Measurements from ENCODE around the gene MMP24. TPM values are rescaled to one million over a fixed set of nuclear protein-coding genes. Genes with fewer than 3 reads are reported as not detected.
"Not testable (repeated sequence)": the region's sequence is repeated elsewhere in the genome, so short reads cannot be mapped to it uniquely, and the experiment has no call there.

Gene MMP24
- total RNA-seq: under 1 TPM; 0.08 to 0.20 TPM

DNA sequence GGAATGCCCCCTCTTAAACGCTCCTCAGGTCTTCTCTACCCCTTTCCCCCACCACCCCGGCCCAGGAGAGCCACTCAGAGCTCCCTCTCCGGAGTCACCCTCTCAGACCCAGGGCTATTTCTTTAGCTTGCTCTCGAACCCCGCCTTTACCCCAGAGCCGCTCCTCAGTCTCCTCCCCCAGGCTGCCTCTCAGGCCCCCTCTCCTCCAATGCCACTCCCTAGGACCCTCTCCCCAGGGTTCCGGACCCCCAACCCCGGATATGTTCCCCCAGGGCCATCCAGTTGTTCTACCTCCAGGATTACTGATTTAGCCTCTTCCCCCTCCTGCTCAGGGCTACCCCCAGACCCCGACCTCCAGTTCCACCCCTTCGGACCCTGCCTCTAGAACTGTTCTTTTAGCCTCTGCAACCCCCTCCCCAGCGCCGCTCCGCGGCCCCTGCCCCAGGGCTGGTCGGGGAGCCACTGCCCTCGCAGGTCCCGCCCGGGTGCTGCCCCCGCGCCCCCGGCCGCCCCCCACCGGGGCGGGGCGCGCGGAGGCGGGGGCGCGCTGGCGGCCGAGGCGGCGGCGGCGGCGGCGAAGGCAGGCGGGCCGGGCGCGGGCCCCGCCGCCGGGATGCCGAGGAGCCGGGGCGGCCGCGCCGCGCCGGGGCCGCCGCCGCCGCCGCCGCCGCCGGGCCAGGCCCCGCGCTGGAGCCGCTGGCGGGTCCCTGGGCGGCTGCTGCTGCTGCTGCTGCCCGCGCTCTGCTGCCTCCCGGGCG lies at the start of gene MMP24:
TSS of gene MMP24 (plus strand) at position 565 of the 758 bp plus-strand sequence. CDS start at position 614, 49 bp downstream.
- POLR2A ChIA-PET: interaction anchor here (0.9 to 1.4 kb wide), 2 partner anchors 26 kb away, joined by 3 read pairs; no protein-coding TSS in a partner anchor
- peak; percentile 32 for ATAC-seq (ENCODE audit: low read depth)
- no peak for DNase-seq
- H3K4me3 Mint-ChIP-seq: peak within 1 kb of the TSS; percentile 67
- no peak within 1 kb of the TSS for H3K27ac Mint-ChIP-seq
- peaks cover 11% of the 10 kb centered on the region for H3K36me3 Mint-ChIP-seq
- peaks cover 49% of the 10 kb centered on the region for H3K27me3 Mint-ChIP-seq
- peaks cover 9% of the 10 kb centered on the region for H3K4me1 Mint-ChIP-seq
- H3K9me3 Mint-ChIP-seq: no peaks in the 10 kb centered on the region

DNA sequence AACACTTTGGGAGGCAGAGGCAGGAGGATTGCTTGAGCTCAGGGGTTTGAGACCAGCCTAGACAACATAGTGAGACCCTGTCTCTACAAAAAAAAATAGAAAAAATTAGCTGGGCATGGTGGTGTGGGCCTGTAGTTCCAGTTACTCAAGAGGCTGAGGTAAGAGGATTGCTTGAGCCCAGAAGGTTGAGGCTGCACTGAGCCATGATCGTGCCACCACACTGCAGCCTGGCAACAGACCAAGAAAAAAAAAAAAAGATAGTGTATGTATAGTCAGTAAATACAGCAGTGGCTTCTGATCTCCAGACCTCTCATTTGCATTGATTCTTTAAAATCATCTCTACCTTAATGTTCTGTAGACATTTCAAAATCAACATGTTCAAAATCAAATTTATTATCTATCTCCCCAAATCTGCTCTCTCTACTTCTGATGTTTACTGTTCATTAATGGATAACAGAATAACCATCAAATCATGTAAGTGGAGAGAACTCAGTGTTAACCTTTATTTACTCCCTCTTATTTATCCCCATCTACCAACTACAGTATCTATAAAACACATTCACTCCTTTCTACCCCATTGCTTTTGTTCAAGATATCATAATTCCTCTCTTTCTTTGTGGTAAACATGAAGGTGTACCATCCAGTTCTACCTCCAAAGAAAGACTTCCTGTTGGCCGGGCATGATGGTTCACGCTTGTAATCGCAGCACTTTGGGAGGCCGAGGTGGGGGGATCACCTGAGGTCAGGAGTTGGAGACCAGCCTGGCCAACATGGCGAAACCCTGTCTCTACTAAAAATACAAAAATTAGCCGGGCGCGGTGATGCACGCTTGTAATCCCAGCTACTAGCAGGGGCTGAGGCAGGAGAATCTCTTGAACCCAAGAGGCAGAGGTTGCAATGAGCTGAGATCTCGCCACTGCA lies 46.9 kb upstream of the MMP24 start:
- no peaks in the 10 kb centered on the region for H3K4me1 Mint-ChIP-seq
- POLR2A ChIA-PET: no interaction called here

DNA sequence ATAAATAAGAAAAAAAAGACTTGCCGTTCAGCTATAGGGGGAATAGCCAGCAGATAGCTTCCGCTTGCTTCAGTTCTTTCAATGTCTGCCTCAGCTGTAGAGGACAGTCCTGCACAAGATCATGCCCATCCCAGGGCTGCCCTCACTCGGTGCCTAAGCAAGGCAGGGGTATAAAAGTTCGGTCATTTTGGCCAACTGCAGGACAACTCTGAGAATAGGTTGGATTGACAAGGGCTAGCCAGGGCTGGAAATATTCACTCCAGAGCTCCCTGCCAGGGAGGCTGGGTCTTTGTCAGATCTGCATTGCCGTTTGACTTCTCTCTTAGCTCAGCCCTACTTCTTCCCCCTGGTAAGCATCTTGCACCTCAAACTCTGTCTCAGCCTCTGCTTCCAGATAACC lies 46.2 kb upstream of the MMP24 start:
- ATAC-seq (ENCODE audit: low read depth) (no peak), DNase-seq (no peak)
- peaks cover 1% of the 10 kb centered on the region for H3K9me3 Mint-ChIP-seq
- POLR2A ChIA-PET: no interaction called here
- no peak overlapping the region for H3K4me3 Mint-ChIP-seq
- no peak overlapping the region for H3K27ac Mint-ChIP-seq
- no peaks in the 10 kb centered on the region for H3K4me1 Mint-ChIP-seq
- H3K36me3 Mint-ChIP-seq: peaks cover 3% of the 10 kb centered on the region
- H3K27me3 Mint-ChIP-seq: no peaks in the 10 kb centered on the region

More for the DNA sequence above, 46.9 kb upstream of the MMP24 start:
- Mint-ChIP-seq H3K36me3 (peaks cover 2% of the 10 kb centered on the region), H3K27me3 (no peaks in the 10 kb centered on the region), H3K9me3 (peaks cover 1% of the 10 kb centered on the region), H3K4me3 (no peak overlapping the region), H3K27ac (no peak overlapping the region)
- DNase-seq: no peak
- no peak for ATAC-seq (ENCODE audit: low read depth)

DNA sequence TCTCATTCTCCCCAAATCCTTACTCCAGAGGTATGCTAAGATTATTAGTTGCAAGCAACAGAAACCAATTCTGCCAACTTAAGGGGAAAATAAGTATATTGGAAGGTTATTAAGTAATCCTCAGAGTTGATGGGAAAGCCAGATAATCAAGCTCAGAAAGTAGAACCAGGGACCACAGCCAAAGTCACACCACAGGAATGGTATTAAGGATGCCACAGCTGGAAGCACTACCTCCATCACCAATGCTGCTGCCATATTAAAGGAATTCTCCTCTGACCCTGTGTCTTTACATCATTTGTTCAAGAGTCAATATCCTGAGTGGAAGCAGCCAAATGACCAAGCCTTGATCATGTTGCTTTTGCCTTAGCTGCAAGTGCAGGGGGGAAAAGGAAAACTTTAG lies 44.8 kb upstream of the MMP24 start:
- Mint-ChIP-seq H3K36me3 (peaks cover 2% of the 10 kb centered on the region), H3K4me3 (no peak overlapping the region), H3K9me3 (peaks cover 1% of the 10 kb centered on the region), H3K27ac (no peak overlapping the region), H3K27me3 (no peaks in the 10 kb centered on the region), H3K4me1 (no peaks in the 10 kb centered on the region)
- POLR2A ChIA-PET: no interaction called here
- ATAC-seq (ENCODE audit: low read depth) (no peak), DNase-seq (no peak)

DNA sequence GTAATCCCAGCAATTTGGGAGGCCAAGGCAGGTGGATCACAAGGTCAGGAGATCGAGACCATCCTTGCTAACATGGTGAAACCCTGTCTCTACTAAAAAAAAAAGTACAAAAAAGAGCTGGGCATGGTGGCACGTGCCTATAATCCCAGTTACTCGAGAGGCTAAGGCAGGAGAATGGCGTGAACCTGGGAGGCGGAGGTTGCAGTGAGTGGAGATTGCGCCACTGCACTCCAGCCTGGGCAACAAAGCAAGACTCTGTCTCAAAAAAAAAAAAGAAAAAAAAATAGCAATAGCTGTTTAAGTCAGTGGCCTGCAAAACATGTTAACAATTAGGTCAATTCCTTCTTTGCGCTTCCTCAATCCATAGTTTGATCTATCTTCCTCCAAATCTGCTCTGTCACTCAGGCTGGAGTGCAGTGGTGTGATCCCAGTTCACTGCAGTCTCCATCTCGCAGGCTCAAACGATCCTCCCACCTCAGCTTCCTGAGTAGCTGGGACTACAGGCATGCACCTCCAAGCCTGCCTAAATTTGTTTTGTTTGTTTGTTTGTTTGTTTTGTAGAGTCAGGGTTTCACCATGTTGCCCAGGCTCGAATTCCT lies 39.7 kb upstream of the MMP24 start:
- H3K27me3 Mint-ChIP-seq; H3K4me1 Mint-ChIP-seq; H3K9me3 Mint-ChIP-seq; DNase-seq; H3K27ac Mint-ChIP-seq; H3K4me3 Mint-ChIP-seq; ATAC-seq (ENCODE audit: low read depth); POLR2A ChIA-PET; H3K36me3 Mint-ChIP-seq: not testable (repeated sequence)

DNA sequence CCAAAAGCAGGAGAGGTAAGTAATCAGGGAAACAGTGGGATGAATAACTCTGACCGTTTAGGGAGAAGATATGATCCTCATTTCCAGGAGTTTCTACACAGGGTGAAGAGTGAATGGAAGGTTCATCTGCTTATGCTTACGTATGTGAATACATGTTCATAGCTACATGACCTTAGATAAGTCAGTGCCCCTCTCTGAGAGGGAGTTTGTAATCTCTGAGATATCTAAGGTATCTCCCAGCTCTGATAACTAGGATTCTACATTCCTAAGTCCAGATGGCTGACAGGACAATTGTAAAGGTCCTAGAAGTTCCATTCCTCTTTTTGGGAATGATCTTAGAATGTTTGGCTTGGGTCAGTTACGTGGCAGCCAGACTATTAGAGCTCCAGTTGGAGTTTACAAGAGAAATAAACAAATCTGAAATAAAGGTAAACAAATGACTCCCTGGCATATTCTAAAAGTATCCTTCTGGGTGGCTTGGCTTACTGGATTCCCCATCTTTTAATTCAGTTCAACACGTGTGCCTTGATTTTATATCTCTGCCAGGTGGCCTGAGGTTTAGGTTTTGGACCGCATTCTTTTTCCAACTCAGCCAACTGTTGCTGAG lies 38.8 kb upstream of the MMP24 start:
- Mint-ChIP-seq H3K4me3 (no peak overlapping the region), H3K4me1 (no peaks in the 10 kb centered on the region), H3K9me3 (peaks cover 1% of the 10 kb centered on the region), H3K27me3 (no peaks in the 10 kb centered on the region), H3K36me3 (peaks cover 2% of the 10 kb centered on the region), H3K27ac (no peak overlapping the region)
- ATAC-seq (ENCODE audit: low read depth) (no peak), DNase-seq (no peak)
- POLR2A ChIA-PET: no interaction called here

DNA sequence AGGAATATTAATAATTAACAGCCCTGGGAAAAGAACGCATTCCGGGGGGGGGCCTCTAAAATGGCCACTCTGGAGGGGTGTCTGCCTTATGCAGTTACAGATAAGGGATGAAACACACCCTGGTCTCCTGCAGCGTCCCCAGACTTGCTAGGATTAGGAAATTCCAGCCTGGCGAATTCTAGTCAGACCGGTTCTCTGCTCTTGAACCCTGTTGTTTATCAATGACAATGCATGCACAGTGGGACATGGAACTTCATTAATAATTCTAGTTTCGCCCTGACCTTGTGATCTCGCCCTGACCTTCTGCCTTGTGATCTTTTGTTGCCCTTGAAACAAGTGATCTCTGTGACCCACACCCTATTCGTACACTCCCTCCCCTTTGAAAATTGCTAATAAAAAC lies 37.3 kb upstream of the MMP24 start:
- H3K4me3 Mint-ChIP-seq; H3K9me3 Mint-ChIP-seq; H3K27me3 Mint-ChIP-seq; H3K27ac Mint-ChIP-seq; DNase-seq; ATAC-seq (ENCODE audit: low read depth); H3K36me3 Mint-ChIP-seq; H3K4me1 Mint-ChIP-seq; POLR2A ChIA-PET: not testable (repeated sequence)

DNA sequence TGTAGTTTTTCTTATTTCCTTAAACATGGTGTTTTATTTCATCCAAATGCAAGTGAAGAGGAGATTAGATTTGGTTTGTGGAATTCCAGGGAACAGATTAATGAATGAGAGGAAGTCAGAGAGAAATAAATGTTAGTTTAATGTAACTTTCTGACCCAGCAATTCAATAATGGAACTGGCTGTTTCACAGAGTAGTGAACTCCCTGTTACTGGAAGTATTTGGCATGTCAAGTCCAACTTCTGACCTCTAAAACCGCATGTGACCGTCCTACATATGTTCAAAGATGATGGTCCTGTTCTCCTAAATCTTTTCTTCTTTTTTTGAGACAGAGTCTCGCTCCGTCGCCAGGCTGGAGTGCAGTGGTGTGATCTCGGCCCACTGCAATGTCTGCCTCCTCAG lies 35.9 kb upstream of the MMP24 start:
- Mint-ChIP-seq H3K4me1 (no peaks in the 10 kb centered on the region), H3K27me3 (no peaks in the 10 kb centered on the region), H3K36me3 (no peaks in the 10 kb centered on the region), H3K4me3 (no peak overlapping the region), H3K27ac (no peak overlapping the region), H3K9me3 (peaks cover 3% of the 10 kb centered on the region)
- POLR2A ChIA-PET: no interaction called here
- ATAC-seq (ENCODE audit: low read depth) (no peak), DNase-seq (no peak)

DNA sequence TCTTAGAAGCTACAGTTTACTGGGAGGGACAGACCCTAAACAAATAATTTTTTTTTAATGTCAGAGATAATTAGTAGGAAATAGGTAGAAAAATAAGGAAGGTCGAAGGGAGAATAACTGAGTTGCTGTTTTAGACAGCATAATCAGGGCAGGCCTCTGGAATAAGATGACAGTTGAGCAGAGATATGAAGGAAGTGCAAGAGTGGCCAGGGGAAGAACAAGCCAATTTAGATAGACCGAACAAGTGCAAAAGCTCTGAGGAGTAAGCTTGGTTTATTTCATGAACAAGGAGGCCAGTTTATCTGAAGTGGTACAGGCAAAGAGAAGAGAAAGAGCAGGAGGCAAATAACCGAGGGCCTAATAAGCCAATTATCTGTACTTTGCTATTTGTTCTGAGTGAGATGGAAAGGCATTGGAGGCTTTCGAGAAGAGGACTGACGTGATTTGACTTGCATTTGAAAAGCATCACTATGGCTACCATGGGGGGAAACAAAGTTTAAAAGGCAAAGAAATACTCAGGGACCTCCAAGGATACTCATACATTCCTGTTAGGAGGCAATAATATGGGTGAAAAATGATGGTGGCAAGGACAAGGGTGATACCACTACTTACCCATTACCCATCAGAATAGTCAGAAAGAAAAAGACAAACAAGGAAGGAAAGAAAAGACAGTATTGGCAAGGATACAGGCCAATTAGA lies 34.9 kb upstream of the MMP24 start:
- DNase-seq: no peak
- no peak overlapping the region for H3K4me3 Mint-ChIP-seq
- no peak for ATAC-seq (ENCODE audit: low read depth)
- no peaks in the 10 kb centered on the region for H3K27me3 Mint-ChIP-seq
- peaks cover 4% of the 10 kb centered on the region for H3K36me3 Mint-ChIP-seq
- peaks cover 6% of the 10 kb centered on the region for H3K9me3 Mint-ChIP-seq
- POLR2A ChIA-PET: no interaction called here
- H3K27ac Mint-ChIP-seq: no peak overlapping the region
- H3K4me1 Mint-ChIP-seq: no peaks in the 10 kb centered on the region

DNA sequence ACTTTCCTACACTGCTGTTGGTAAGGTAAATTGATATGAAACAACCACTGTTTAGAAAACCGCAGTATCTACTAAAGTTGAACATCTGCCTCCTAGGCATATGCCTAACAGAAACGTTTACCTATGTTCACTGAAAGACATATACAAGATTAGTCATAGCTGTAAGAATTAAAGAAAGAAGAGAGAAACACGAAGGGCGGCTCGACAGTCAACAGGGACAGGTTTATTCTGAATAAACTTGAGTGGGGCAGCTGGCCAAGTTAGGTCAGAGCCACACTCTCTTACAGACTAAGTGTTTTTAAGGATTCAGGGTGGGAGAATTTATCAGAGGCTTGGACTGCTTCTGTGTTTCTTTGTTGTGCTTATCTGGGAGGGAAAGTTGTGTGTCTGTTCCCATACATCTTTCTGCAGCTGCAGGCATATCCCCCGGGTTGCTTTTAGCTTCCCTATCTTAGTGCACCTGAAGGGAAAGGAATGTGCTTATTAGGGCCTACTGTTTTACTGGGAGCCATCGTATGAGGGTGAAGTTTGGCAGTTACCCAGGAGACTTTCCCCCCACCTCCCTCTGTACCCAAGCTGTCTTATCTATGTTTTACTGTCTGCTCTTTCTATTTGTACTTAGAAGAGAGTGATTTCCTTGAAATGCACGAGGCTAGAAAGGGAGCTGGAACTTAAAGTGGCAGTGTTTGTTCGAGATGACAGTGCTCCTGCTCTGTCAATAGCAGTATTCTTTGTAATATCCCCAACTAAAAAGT lies 34.2 kb upstream of the MMP24 start:
- POLR2A ChIA-PET: no interaction called here
- no peak overlapping the region for H3K4me3 Mint-ChIP-seq
- H3K27me3 Mint-ChIP-seq: no peaks in the 10 kb centered on the region
- peaks cover 8% of the 10 kb centered on the region for H3K36me3 Mint-ChIP-seq
- ATAC-seq (ENCODE audit: low read depth): no peak
- H3K4me1 Mint-ChIP-seq: no peaks in the 10 kb centered on the region
- no peak overlapping the region for H3K27ac Mint-ChIP-seq
- DNase-seq: no peak
- peaks cover 13% of the 10 kb centered on the region for H3K9me3 Mint-ChIP-seq

DNA sequence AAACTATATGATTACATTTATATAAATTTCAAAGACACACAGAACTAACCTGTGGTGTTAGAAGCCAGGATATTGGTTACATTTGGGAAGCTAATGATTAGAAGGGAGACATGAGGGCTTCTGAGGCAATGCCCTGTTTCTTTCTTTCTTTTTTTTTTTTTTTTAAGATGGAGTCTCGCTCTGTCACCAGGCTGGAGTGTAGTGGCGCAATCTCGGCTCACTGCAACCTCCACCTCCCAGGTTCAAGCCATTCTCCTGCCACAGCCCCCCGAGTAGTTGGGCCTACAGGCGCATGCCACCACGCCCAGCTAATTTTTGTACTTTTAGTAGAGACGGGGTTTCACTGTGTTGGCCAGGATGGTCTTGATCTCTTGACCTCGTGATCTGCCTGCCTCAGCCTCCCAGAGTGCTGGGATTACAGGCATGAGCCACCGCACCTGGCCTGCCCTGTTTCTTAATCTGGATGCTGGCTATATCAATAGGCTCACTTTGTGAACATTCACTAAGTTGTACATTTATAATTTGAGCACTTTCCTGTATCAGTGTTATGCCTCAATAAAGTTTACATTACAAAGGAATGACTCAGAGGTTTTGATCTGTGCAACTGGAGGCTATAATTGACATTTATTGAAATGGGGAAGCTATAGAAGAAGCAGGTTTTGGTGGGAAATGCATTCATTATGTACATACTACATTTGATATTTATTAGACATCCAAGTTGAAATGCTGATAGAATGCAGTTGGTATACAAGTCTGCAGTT lies 33.3 kb upstream of the MMP24 start:
- POLR2A ChIA-PET; ATAC-seq (ENCODE audit: low read depth); H3K4me3 Mint-ChIP-seq; H3K27me3 Mint-ChIP-seq; H3K4me1 Mint-ChIP-seq; H3K27ac Mint-ChIP-seq; DNase-seq: not testable (repeated sequence)
- Mint-ChIP-seq H3K9me3 (peaks cover 15% of the 10 kb centered on the region), H3K36me3 (peaks cover 10% of the 10 kb centered on the region)

DNA sequence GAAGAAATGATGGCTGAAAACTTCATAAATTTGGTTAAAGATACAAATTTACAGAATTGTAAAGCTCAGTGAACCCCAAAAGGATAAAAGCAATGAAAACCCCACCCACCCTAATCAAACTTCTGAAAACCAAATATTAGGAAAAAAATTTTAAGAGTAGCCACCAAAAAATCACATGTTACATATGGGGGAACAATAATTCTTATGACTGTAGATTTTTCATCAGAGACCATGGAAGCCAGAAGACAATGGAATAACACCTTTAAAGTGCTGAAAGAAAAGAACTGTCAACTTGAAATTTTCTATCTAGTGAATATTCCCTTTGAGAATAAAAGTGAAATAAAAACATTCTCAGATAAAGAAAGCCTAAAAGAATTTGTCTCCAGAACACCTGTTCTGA lies 30.2 kb upstream of the MMP24 start:
- H3K36me3 Mint-ChIP-seq: peaks cover 10% of the 10 kb centered on the region
- no peak overlapping the region for H3K27ac Mint-ChIP-seq
- ATAC-seq (ENCODE audit: low read depth) (no peak), DNase-seq (no peak)
- H3K27me3 Mint-ChIP-seq: no peaks in the 10 kb centered on the region
- H3K9me3 Mint-ChIP-seq: peaks cover 24% of the 10 kb centered on the region
- POLR2A ChIA-PET: no interaction called here
- no peak overlapping the region for H3K4me3 Mint-ChIP-seq
- H3K4me1 Mint-ChIP-seq: no peaks in the 10 kb centered on the region
